Hippocampal formation (tissue), 2 donors: ENCODE data around the gene FIGN.

Source experiments
- DNase-seq, 2 donors: peaks; one replicate each; lab custom pipeline; 2025; lab: John Stamatoyannopoulos, UW

FIGN gene

DNA sequence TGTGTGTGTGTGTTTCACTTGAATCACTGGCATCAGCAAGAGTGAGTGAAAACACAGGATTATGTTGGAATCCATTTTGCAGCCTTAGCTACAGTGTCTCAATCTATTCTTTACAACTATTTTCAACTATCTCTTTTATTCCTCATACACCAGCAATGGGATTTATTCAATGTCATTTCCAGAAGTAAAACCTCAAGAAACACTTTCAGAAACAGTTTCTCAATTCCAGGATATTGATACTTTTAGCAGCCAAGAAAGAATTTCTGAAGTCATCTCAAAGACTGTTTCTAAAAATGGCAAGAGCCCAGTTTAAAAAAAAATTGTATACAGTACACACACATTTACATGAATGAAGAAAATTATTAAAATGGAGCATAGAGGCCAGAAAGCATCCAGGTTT, 171.6 kb downstream of the FIGN start:
- DNase-seq = no peak

DNA sequence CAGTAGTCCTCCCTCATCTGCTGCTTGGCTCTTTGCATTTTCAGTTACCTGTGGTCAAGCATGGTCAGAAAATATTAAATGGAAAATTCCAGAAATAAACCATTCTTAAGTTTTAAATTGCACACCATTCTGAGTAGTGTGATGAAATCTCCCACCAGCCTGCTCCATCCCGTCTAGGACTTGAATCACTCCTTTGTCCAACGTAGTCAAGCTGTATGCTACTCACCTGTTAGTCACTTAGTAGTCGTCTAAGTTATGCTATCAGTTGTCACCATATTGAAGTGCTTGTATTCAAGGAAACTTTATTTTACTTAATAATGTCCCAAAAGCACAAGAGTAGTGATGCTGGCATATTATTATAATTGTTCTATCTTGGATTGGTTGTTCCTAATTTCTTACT, 172.5 kb downstream of the FIGN start:
- no peak for DNase-seq

DNA sequence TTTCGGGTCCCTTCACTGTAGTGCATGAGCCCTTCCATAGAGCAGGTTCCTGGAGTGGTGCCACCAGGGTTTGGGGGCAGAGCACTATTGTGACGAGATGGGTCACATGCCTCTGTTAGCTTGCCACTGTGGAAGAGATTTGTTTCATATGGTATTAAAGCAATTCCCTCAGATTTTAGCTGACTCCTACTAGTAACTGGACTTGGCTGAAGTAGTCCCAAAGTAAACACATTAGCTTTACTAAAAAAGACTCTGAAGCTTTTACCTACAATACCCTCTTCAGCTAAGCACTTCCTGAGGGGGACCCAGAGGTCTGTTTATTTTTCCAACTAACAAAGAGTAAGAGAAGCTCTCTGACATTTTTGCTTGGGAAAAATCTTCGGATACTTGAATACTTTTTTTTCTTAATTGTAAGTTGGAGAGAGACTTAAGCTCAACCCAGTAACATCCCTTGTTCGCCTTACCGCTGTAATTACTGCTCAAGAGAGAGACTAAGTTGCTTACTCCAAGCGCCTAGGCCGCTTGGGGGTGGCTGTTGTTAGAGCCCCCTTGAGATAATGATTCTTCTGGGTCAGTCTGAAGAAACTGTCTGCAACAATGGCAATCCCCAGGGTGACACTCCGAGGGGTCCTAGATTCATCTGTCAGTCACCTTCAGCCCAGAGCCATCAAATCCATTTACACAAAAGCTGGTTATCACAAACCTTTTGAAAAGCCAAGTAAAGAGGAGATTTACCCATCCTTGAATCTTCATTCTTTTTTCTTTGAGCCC, 177.4 kb downstream of the FIGN start:
- DNase-seq = no peak

DNA sequence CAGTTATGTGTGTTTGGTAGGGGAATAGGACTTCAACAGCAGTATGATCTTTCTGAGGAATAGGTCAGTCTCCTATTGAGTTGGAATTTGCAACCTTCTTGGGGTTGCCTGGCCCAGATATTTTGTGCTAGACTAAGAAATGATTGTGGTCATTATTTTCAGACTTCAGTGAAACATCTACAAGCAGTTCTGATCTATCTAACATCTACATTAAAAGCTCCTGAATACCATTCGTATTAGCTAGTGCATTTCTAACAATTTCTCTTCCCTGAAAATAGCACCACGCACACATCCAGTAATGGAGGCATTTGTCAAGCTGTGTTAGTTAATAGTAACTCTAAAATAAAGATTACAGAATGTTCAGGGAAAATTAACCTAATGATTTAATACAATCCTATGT, 179.3 kb downstream of the FIGN start:
- DNase-seq = no peak

DNA sequence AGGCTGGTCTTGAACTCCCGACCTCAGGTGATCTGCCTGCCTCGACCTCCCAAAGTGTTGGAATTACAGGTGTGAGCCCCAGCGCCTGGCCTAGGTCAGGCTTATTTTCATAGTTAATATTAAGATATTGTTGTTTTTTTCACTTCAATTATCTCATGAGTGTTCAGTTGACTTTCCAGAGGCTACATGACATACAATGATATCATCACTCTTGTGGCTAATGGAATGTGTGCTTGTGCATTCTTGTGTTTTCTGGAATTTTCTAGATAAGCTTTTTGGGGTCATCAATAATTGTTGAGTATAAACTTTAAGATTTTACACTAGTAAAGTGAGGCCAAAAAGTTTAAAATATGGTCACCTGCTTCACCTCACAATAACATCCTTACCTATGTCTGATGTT, 180.9 kb downstream of the FIGN start:
- no peak for DNase-seq

DNA sequence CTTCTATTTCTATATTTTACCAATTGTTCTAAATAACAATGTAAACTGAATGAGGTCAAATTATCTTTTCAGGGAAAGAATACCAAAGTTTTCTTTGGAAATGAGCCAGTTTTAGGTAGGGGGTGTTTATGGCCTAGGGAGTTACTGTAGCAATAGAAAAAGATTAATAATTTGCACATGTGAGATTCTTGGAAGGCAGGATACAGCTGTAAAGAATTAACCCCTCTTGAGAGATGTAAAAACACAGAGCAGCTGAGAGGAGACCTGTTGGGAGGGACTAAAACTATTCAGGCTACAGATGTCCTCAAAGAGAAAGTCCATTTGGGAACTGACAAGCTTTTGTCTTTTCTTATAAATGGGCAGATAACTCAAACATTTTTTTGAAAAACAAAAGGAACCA, 182.2 kb downstream of the FIGN start:
- no peak for DNase-seq

DNA sequence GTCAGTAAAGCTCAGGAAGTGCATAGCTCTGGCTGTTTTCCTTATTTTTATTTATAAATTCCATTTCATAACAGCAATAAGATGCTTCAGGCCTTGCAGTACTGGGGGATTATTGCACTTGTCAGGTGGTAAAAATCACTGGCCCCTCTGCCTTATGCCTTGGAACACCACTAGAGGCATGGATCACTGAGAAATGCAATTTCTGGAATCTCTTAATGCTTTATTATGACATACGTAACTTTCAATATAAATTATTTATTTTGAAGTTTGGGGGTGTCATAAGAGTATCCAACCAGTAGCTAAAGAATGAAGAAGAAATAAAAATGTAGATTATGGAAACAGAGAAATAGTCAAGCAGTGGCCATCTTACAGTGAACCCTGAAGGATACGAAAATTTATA, 183.1 kb downstream of the FIGN start:
- DNase-seq = no peak

DNA sequence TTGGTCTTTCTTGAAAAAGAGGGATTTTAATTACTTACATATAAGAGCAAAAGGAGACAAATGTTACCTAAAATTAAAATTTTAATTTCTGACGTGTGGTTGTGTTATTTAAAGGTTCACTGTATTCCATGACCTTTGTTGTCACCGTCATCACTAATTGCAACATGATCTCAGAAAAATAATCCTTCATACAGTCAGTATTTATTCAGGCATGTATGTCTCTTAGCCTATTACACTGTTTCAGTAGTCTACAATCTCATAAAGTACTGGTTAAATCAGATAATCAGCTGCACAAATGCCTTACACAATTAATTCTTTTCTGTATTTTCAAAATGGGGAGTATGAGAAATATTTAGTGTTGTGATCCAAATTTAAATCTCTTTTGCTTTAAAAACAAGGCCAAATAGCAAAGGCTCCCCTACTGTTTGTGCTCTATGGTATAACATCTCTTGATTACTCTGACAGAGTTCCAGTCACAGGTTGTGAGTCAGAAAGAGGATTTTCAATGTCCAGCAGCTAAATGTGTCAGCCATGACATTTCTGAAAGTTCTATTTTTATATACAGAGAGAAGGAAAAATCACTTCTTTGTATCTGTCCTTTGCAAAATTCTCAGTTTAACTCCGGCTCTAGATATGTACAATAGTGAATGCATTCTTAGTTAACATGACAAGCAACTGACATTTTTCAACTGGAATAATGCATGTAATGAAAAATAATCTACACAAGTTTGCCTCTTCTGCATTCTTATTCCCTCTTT, 184.0 kb downstream of the FIGN start:
- no peak for DNase-seq

DNA sequence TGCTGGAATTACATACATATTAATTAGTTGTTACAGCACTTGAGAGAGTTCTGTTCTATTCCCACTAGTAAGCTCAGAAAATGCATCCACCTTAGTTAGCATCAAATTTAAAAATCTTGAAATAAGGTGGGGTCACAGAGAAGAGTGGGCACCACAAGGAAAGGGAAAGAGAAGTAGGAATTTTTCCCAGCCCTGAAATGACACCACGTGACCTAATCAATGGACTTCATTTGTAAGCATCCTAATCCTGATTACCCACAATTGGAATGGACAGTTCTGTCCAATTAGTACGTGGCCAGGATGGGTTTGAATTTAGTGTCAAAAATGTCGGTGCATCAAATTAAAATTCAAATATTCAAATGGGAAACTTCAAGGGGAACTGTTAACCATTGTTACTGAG, 186.8 kb downstream of the FIGN start:
- no peak for DNase-seq
